ENCODE results near the gene PEAK1. TPM values are rescaled to one million over a fixed set of nuclear protein-coding genes. Genes with fewer than 3 reads are reported as not detected.
A peak's percentile ranks its signal among the peaks of the same experiment; 100 is the strongest.

The PEAK1 gene, protein sequence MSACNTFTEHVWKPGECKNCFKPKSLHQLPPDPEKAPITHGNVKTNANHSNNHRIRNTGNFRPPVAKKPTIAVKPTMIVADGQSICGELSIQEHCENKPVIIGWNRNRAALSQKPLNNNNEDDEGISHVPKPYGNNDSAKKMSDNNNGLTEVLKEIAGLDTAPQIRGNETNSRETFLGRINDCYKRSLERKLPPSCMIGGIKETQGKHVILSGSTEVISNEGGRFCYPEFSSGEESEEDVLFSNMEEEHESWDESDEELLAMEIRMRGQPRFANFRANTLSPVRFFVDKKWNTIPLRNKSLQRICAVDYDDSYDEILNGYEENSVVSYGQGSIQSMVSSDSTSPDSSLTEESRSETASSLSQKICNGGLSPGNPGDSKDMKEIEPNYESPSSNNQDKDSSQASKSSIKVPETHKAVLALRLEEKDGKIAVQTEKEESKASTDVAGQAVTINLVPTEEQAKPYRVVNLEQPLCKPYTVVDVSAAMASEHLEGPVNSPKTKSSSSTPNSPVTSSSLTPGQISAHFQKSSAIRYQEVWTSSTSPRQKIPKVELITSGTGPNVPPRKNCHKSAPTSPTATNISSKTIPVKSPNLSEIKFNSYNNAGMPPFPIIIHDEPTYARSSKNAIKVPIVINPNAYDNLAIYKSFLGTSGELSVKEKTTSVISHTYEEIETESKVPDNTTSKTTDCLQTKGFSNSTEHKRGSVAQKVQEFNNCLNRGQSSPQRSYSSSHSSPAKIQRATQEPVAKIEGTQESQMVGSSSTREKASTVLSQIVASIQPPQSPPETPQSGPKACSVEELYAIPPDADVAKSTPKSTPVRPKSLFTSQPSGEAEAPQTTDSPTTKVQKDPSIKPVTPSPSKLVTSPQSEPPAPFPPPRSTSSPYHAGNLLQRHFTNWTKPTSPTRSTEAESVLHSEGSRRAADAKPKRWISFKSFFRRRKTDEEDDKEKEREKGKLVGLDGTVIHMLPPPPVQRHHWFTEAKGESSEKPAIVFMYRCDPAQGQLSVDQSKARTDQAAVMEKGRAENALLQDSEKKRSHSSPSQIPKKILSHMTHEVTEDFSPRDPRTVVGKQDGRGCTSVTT (N-terminal part only)
- 61.9 and 71.8 TPM in 2 replicates for total RNA-seq

DNA sequence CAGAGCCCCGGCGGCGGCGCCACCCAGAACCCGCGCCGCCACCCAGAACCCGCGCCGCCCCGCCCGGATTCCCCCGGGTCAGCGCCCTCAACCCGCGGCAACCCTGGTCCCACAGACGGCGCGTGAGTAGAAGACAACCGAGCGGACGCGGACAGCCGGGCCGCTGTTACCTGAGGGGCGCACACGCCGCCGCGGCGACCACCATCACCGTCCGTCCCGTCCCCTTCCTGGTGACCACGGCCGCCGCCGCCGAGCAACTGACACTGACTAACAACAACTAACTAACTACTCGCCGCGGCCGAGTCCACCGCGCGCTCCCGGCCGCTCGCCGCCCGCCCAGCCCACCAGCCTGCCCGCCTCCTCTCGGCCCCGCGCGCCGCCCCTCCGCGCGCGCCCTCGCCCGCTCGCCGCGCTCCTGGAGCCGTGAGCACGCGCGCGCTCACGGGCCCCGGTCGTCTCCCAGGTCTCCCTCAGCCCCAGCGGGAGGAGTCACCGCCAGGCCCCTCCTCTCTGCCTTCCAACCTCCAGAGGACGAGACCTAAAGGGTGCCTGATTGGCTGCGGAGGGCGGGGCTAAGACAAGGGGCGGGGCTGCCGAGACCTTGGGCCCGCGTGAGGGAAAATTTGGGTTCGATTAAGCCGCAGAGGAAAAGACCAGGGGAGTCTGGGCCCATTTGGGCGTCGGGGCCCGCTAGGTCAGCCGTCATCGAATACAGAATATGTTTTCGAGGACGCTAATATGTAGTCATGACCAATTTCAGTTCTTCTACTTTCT lies at the start of gene PEAK1:
PEAK1 (minus strand) TSS at position 269 of the 774 bp plus-strand sequence. CDS start 238,178 bp downstream, outside the sequence.
- peak; percentile 99 for DNase-seq (ENCODE audit: low read depth in 2 of 2)

- no peak for DNase-seq (ENCODE audit: low read depth in 2 of 2)
Measured at GRCh38 chr15:77468896-77469295, 49.0 kb upstream of the PEAK1 start.

DNA sequence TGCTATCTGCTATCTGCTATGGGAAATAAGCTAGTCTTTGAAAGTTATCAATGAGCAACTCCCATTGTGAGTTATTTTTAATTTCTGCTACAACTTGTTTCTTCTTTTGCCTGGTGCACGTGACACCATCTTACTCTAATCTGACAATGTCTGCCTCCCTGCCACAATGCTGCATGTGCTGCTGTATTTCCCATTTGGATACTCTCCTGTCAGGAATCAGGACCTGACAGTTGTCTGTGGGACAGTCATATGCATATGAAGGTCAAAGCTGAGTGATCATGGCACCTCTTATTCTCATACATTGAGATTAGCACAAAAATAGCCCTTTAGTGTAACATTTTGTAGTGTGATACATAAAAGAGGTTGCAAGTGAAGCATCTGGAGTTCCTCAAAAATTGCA lies 46.6 kb upstream of the PEAK1 start:
- DNase-seq (ENCODE audit: low read depth in 2 of 2): no peak

DNA sequence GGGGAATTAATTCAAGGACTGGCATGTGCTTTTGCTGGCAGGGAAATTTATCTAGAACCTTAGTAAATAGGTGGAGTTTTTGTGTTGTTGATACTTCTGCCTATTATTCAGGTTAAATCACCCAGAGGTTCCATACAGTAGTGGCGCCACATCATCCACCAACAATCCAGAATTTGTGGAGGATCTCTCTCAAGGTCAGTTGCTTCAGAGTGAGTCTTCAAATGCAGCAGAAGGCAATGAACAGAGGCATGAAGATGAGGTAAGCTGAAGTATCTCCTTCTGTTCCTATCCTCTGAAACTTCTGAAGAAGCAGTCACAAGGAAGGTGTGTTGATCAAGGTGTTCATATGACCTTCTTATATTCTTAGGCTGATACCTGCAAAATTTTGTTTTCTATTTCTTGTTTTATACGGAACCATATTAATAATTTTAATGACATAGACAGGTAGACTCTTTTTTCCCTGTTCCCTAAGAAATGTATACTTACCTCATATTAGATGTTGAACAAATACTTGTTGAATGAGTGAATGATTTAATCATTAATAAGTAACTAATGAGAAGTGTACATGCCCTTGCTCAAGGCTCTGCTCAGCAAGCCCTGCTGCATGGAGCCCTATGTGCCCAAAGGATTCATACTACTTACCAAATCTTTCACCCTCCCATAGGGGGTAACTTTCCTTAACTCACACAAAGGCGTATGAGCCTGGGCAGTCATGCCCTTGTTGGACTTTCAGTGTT lies 44.4 kb upstream of the PEAK1 start:
- DNase-seq (ENCODE audit: low read depth in 2 of 2): no peak

GRCh38 chr15:77461486-77461885 lies 41.6 kb upstream of the PEAK1 start:
- DNase-seq (ENCODE audit: low read depth in 2 of 2): no peak

DNA sequence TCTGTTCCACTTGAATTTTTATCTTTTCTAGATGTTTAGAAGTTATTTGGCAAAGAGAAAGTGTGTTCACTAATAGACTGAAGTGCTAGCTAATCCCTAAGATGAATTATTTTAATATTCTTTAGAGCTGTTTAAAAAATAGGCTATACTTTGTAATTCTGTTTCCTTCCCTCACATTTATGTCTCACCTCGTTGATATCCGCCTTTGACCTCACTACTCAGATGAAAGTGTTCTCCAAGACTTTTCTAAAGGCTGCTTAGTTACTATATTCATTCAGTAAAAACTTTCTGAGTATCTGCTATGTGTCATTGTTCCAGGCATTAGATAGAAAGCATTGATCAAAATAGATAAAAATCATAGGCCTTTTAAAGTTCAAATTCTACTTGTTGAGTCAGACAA lies 39.1 kb upstream of the PEAK1 start:
- no peak for DNase-seq (ENCODE audit: low read depth in 2 of 2)

DNA sequence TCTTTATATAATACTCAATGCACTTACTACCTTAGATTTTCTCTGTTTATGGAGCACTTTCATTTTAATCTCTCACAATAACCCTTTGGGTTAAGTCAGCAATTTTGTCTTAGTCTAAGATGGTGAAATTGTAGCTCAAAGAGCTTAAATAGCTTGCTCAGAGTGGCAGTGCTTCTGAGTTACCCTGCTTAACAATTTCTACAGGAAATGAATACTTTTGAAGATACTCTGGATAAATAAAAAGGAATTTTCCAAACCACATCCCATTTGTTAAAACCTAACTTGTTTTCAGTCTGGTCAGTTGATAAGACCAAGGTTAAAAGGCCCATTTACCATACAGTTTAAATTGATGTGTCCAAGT lies 38.0 kb upstream of the PEAK1 start:
- peak in 1 of 2 donors; percentile 58 for DNase-seq (ENCODE audit: low read depth in 2 of 2)

DNA sequence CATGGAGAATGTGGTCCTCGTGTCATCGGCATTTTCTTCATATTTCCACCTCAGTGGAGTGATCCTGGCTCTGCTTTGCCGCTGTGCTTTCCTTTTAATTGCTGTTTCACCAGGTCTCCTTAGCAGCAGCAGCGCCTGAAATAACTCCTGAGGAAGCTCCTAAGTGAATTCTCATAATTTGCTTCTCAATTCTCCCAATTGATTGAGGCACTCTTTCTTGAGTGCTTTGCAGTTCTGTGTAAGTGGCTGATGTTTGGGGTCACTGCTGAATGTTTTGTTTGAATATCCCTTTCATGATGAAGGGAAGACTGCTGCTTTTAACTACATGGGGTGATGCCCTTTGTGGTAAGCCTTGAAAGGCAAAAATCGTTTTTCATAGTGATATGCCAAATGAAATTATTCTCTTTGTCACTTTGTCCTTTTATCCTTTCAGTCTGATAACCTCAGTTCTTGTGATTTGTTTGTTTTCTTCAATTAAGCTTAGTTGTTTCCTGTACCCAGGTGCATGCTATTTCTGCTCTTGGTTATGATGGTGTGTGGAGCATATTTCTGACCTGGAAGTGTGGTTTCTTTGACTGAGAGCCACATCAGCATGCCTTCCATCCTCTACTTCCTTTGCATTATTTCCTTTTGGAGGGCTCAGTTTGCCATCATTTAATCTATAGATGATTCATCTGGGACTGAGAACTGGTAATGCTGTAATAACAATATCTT lies 37.4 kb upstream of the PEAK1 start:
- DNase-seq (ENCODE audit: low read depth in 2 of 2): peak; percentile 67 to 78

- no peak for DNase-seq (ENCODE audit: low read depth in 2 of 2)
Measured at GRCh38 chr15:77456746-77457145, 36.8 kb upstream of the PEAK1 start.

- DNase-seq (ENCODE audit: low read depth in 2 of 2): peak; percentile 62 to 90
Measured at GRCh38 chr15:77455696-77456321, 35.9 kb upstream of the PEAK1 start.

GRCh38 chr15:77454951-77455350 lies 35.0 kb upstream of the PEAK1 start:
- DNase-seq (ENCODE audit: low read depth in 2 of 2): no peak

DNA sequence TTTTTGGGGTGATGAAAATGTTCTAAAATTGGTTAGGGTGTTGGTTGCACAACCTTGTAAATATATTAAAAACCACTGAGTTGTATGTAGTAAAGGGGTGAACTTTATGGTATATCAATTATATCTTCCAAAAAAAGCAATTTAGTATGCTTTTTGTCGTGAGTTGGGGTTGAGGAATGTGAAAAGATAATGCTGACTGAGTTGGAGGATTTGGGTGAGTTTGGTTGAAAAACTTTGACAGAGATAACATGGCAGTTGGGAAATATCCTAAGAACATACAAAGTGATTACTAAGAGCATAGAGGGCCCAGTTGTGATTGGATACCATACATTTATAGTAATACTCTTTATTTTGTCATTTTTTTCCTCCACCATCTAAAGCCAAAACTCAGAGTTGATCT lies 34.4 kb upstream of the PEAK1 start:
- no peak for DNase-seq (ENCODE audit: low read depth in 2 of 2)

DNA sequence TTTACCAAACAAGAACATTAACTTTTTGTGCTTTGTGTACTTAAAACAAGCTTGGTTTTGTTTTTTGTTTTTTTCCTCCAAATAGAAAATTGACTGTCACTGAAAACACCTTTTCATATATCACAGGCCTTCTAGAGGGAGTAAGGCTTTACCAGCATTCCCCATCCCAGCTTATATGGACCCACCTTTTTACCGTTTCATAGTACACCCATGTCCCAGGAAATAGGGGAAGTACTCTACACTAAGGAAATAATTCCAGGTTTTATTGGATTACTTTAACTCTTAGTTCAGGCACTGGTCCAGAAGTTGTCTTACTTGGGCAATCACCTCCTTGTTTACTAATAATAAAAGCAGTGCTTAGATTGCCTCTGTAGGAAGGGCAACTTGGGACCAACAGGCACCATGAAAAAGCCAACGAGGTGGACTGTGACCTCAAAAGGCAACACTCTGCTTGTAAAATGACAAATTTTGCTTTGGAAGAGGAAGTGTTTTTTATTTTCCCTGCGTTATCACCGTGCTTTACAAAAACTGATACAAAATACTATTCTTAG lies 27.0 kb upstream of the PEAK1 start:
- DNase-seq (ENCODE audit: low read depth in 2 of 2): no peak

- peak in 1 of 2 donors; percentile 75 for DNase-seq (ENCODE audit: low read depth in 2 of 2)
Measured at GRCh38 chr15:77440378-77440999, 20.6 kb upstream of the PEAK1 start.

DNA sequence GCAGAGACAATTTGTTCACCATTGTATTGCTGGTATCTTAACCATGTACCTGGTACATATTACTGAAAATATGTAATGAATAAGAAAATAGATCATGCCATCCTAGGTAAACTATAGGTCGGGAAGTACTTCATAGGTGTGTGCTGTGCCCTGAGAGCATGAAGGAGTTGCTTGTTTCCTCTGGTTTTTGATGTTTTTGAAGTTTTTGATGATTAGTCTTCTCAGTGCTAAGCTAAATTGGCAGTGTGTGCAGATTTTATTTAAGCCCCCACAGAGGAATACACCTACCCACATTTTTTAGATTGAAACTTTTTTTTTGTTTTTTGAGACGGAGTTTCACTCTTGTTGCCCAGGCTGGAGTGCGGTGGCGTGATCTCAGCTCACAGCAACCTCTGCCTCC lies 17.4 kb upstream of the PEAK1 start:
- no peak for DNase-seq (ENCODE audit: low read depth in 2 of 2)

GRCh38 chr15:77436822-77437221 lies 16.9 kb upstream of the PEAK1 start:
- no peak for DNase-seq (ENCODE audit: low read depth in 2 of 2)

DNA sequence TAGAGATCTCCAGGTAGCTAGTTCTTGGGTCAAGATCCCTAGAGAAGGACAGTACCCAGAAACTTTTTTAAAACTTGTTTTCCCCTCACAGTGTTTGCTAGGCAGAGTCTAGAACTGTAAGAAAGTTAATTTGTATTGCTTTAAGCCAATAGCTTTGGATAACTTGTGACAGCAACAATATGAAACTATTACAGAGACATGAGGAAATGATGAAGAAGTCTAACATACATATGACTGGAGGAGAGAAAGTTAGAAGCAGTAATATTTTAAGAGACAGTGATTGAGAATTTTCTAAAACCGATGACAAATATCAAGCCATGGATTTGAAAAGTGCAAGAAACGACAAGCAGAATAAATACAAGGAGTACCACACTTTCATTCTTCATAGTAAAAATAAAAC lies 10.7 kb upstream of the PEAK1 start:
- DNase-seq (ENCODE audit: low read depth in 2 of 2): no peak

DNA sequence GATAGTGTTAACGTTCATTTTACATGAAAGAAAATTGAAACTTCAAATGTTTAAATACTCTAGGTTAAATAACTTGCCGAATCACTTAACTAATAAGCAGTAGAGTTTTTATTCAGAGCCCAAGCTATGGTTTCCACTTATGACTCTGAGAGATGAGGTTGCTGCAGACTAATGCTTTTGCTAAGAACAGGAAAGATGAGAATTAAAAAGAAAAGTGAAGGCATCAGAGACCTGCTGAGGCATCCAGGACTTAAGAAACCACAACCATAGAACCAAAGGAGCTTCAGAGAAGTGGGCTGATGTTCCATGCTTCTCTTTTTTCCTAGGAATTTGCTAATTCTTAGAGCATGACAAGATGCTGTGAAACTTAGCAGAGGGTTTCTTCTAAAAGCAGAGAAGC lies 10.3 kb upstream of the PEAK1 start:
- DNase-seq (ENCODE audit: low read depth in 2 of 2): no peak

DNA sequence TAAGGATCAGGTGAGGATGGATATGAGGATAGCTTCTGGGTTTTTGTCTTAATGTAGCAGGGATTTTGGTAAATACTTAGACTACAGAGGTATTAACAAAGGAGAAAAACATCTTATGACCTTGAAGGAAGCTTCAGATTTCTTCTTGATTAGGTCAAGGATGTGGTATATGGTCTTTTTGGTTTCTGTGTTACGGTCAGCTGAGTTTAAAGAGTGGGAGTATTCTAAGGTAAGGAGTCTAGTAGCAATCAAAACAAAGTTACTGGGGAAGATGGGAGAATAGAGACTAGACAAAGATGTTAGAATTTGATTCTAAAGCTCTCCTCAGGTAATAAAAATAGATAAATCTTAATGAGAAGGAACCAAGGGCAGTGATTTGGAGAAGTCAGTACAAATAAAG lies 7.0 kb upstream of the PEAK1 start:
- DNase-seq (ENCODE audit: low read depth in 2 of 2): no peak

Data from lung microvascular endothelial cell (primary cell).